ENCODE data around the gene NXNL2. TPM values are rescaled to one million over a fixed set of nuclear protein-coding genes. Genes with fewer than 3 reads are reported as not detected.

NXNL2 gene
- total RNA-seq (2014; rRNA removed; shearing (Covaris generic); ENCODE audit: low replicate concordance) = 6.9 and 7.8 TPM in 2 replicates

- in situ Hi-C loops (cut with HindIII; ENCODE audit: low pct_unique_long_range_greater_than_20kb, low sequenced_read_pairs) = no loop called here
- peak; percentile 76 for DNase-seq (ENCODE audit: low read depth)
These were observed at the start of gene NXNL2 for GRCh38 chr9:88534456-88535225. Gene NXNL2, plus strand, starts transcription at chr9:88535178. Its CDS starts 257 bp downstream, at chr9:88535435.

- in situ Hi-C loops (cut with HindIII; ENCODE audit: low pct_unique_long_range_greater_than_20kb, low sequenced_read_pairs) = no loop called here
- DNase-seq (ENCODE audit: low read depth) = no peak
These were observed 46.8 kb upstream of the NXNL2 start for GRCh38 chr9:88488166-88488565.

- in situ Hi-C loops (cut with HindIII; ENCODE audit: low pct_unique_long_range_greater_than_20kb, low sequenced_read_pairs) = no loop called here
- DNase-seq (ENCODE audit: low read depth) = no peak
These were observed 39.8 kb upstream of the NXNL2 start for GRCh38 chr9:88494983-88495721.

- in situ Hi-C loops (cut with HindIII; ENCODE audit: low pct_unique_long_range_greater_than_20kb, low sequenced_read_pairs) = no loop called here
- no peak for DNase-seq (ENCODE audit: low read depth)
These were observed 37.8 kb upstream of the NXNL2 start for GRCh38 chr9:88497224-88497623.

- no peak for DNase-seq (ENCODE audit: low read depth)
- in situ Hi-C loops (cut with HindIII; ENCODE audit: low pct_unique_long_range_greater_than_20kb, low sequenced_read_pairs) = no loop called here
These were observed 36.1 kb upstream of the NXNL2 start for GRCh38 chr9:88498880-88499279.

- no peak for DNase-seq (ENCODE audit: low read depth)
- in situ Hi-C loops (cut with HindIII; ENCODE audit: low pct_unique_long_range_greater_than_20kb, low sequenced_read_pairs) = no loop called here
These were observed 33.9 kb upstream of the NXNL2 start for GRCh38 chr9:88501086-88501485.

GRCh38 chr9:88502552-88503034, 32.4 kb upstream of the NXNL2 start:
- DNase-seq (ENCODE audit: low read depth) = no peak
- in situ Hi-C loops (cut with HindIII; ENCODE audit: low pct_unique_long_range_greater_than_20kb, low sequenced_read_pairs) = no loop called here

- DNase-seq (ENCODE audit: low read depth) = no peak
- in situ Hi-C loops (cut with HindIII; ENCODE audit: low pct_unique_long_range_greater_than_20kb, low sequenced_read_pairs) = no loop called here
These were observed 31.7 kb upstream of the NXNL2 start for GRCh38 chr9:88503081-88503844.

GRCh38 chr9:88503845-88504764, 30.9 kb upstream of the NXNL2 start:
- DNase-seq (ENCODE audit: low read depth) = no peak

GRCh38 chr9:88508326-88508725, 26.7 kb upstream of the NXNL2 start:
- no peak for DNase-seq (ENCODE audit: low read depth)
- in situ Hi-C loops (cut with HindIII; ENCODE audit: low pct_unique_long_range_greater_than_20kb, low sequenced_read_pairs) = no loop called here

More at GRCh38 chr9:88503845-88504764, 30.9 kb upstream of the NXNL2 start:
- in situ Hi-C loops (cut with HindIII; ENCODE audit: low pct_unique_long_range_greater_than_20kb, low sequenced_read_pairs) = no loop called here

GRCh38 chr9:88511906-88512305, 23.1 kb upstream of the NXNL2 start:
- in situ Hi-C loops (cut with HindIII; ENCODE audit: low pct_unique_long_range_greater_than_20kb, low sequenced_read_pairs) = no loop called here
- no peak for DNase-seq (ENCODE audit: low read depth)

- in situ Hi-C loops (cut with HindIII; ENCODE audit: low pct_unique_long_range_greater_than_20kb, low sequenced_read_pairs) = no loop called here
- no peak for DNase-seq (ENCODE audit: low read depth)
These were observed 20.7 kb upstream of the NXNL2 start for GRCh38 chr9:88514247-88514646.

- in situ Hi-C loops (cut with HindIII; ENCODE audit: low pct_unique_long_range_greater_than_20kb, low sequenced_read_pairs) = no loop called here
- no peak for DNase-seq (ENCODE audit: low read depth)
These were observed 13.7 kb upstream of the NXNL2 start for GRCh38 chr9:88521308-88521707.

GRCh38 chr9:88522360-88522759, 12.6 kb upstream of the NXNL2 start:
- in situ Hi-C loops (cut with HindIII; ENCODE audit: low pct_unique_long_range_greater_than_20kb, low sequenced_read_pairs) = no loop called here

GRCh38 chr9:88523056-88523455, 11.9 kb upstream of the NXNL2 start:
- in situ Hi-C loops (cut with HindIII; ENCODE audit: low pct_unique_long_range_greater_than_20kb, low sequenced_read_pairs) = no loop called here
- peak; percentile 54 for DNase-seq (ENCODE audit: low read depth)

More at GRCh38 chr9:88522360-88522759, 12.6 kb upstream of the NXNL2 start:
- DNase-seq (ENCODE audit: low read depth) = no peak

- in situ Hi-C loops (cut with HindIII; ENCODE audit: low pct_unique_long_range_greater_than_20kb, low sequenced_read_pairs) = no loop called here
- DNase-seq (ENCODE audit: low read depth) = no peak
These were observed 10.1 kb upstream of the NXNL2 start for GRCh38 chr9:88524911-88525310.

- in situ Hi-C loops (cut with HindIII; ENCODE audit: low pct_unique_long_range_greater_than_20kb, low sequenced_read_pairs) = no loop called here
- DNase-seq (ENCODE audit: low read depth) = no peak
These were observed 7.4 kb upstream of the NXNL2 start for GRCh38 chr9:88527618-88528017.
